Hepatocyte (in vitro differentiated cells): ENCODE results near the gene AKAP13. TPM values are rescaled to one million over a fixed set of nuclear protein-coding genes. Genes with fewer than 3 reads are reported as not detected.
"Not testable (repeated sequence)": the region's sequence is repeated elsewhere in the genome, so short reads cannot be mapped to it uniquely, and the experiment has no call there.

Experiments
- DNase-seq: peaks from one replicate; pipeline ENCODE4 v3.0.0-alpha.2; 2016; ENCODE audit warnings: low spot score
- H2AFZ ChIP-seq: fragments of 200-600 bp; sonication (generic); 2 replicates; pipeline ENCODE4 v1.6.0; 2016; ENCODE audit warnings: antibody characterized with exemption, mild to moderate bottlenecking
- H3K27ac ChIP-seq: fragments of 200-600 bp; sonication (generic); 2 replicates; pipeline ENCODE4 v1.5.1; 2016; ENCODE audit warnings: mild to moderate bottlenecking
- H3K27me3 ChIP-seq: fragments of 200-600 bp; sonication (generic); 2 replicates; pipeline ENCODE4 v1.6.1; 2016
- H3K36me3 ChIP-seq: fragments of 200-600 bp; sonication (generic); replicated peaks from 2 replicates; pipeline ENCODE4 v1.5.1; 2016; ENCODE audit warnings: low read depth; ENCODE audit not compliant: insufficient read depth
- H3K4me1 ChIP-seq: fragments of 200-600 bp; sonication (generic); 2 replicates; pipeline ENCODE4 v1.5.1; 2016; ENCODE audit warnings: mild to moderate bottlenecking, moderate library complexity; ENCODE audit not compliant: insufficient read depth
- H3K4me2 ChIP-seq: fragments of 200-600 bp; sonication (generic); 2 replicates; pipeline ENCODE4 v1.6.0; 2016
- H3K4me3 ChIP-seq: fragments of 200-600 bp; sonication (generic); 2 replicates; pipeline ENCODE4 v1.5.1; 2016; ENCODE audit warnings: mild to moderate bottlenecking
- H3K79me2 ChIP-seq: fragments of 200-600 bp; sonication (generic); 2 replicates; pipeline ENCODE4 v1.6.0; 2017; ENCODE audit warnings: mild to moderate bottlenecking
- H3K9me2 ChIP-seq: fragments of 200-600 bp; sonication (generic); replicated peaks from 2 replicates; pipeline ENCODE4 v1.6.0; 2017; ENCODE audit warnings: mild to moderate bottlenecking; ENCODE audit not compliant: insufficient read depth
- H3K9me3 ChIP-seq: fragments of 200-600 bp; sonication (generic); 2 replicates; pipeline ENCODE4 v1.5.1; 2016; ENCODE audit warnings: low read depth, mild to moderate bottlenecking
- H4K20me1 ChIP-seq: fragments of 200-600 bp; sonication (generic); 2 replicates; pipeline ENCODE4 v1.6.0; 2016; ENCODE audit warnings: mild to moderate bottlenecking; ENCODE audit not compliant: insufficient read depth, poor library complexity, severe bottlenecking
- EZH2 ChIP-seq: fragments of 200-600 bp; sonication (generic); IDR thresholded peaks from 2 replicates; pipeline ENCODE4 v1.6.1; 2016; ENCODE audit warnings: antibody characterized with exemption, mild to moderate bottlenecking, borderline replicate concordance
- EZH2phosphoT487 ChIP-seq: fragments of 200-600 bp; sonication (generic); IDR thresholded peaks from one replicate; pipeline ENCODE4 v1.6.1; 2018; ENCODE audit warnings: antibody characterized with exemption, mild to moderate bottlenecking, low read depth, moderate library complexity; ENCODE audit not compliant: unreplicated experiment, severe bottlenecking
- WGBS: methylation state at CpG from one replicate; pipeline ENCODE4 v1.1.6; 2016; ENCODE audit warnings: low lambda C conversion rate; ENCODE audit errors: missing lambda C conversion rate; 5-methylcytosine and 5-hydroxymethylcytosine counted together
- polyA plus RNA-seq: library from polyadenylated mRNA; unstranded; fragments of >200 nt; fragmentation: Nextera tagmentation; extraction: Ambion mirVana; gene quantifications from 2 replicates; pipeline ENCODE4 v1.2.1, GENCODE V29; 2016
- total RNA-seq: library from RNA; depleted of rRNA; stranded (reverse); fragments of >200 nt; gene quantifications from 2 replicates; pipeline ENCODE4 v1.2.3, GENCODE V29; 2014
- TF ChIP-seq, protein P1 (sequence below): fragments of 200-600 bp; sonication (generic); IDR thresholded peaks from 2 replicates; pipeline ENCODE4 v1.5.1; 2016; ENCODE audit warnings: antibody characterized with exemption, mild to moderate bottlenecking; ENCODE audit not compliant: poor library complexity

Gene AKAP13
- total and polyA plus RNA-seq, 2 experiments from 2014 or later, result 55.6 to 80.9 TPM

DNA sequence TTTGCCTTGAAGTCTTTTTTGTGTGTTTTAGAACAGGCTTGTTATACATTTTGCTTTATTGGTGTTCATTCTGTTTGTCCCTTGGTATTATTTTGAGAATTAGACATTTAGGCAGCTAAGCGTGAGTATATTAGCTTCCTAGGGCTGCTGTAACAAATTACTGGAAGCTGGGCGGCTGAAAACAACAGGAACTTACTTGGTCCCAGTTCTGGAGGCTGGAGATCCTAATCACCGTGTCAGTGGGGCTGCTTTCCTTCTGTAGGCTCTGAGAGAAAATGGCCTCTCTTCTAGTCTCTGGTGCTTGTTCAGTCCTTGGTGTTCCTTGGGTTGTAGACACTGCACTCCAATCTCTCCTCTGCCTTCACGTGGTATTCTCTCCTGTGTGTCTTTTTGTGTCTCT, 272.1 kb downstream of the AKAP13 start:
- Histone ChIP-seq H3K9me2 (no peaks in the 10 kb centered on the region), H3K27me3 (no peaks in the 10 kb centered on the region), H3K4me1 (no peaks in the 10 kb centered on the region), H3K27ac (no peak overlapping the region), H4K20me1 (no peaks in the 10 kb centered on the region), H3K4me3 (no peak overlapping the region), H3K9me3 (no peaks in the 10 kb centered on the region), H3K79me2 (peaks cover 18% of the 10 kb centered on the region), H2AFZ (no peak overlapping the region), H3K36me3 (no peaks in the 10 kb centered on the region), H3K4me2 (no peak overlapping the region)
- TF ChIP-seq EZH2, result no peak
- TF ChIP-seq, protein P1, sequence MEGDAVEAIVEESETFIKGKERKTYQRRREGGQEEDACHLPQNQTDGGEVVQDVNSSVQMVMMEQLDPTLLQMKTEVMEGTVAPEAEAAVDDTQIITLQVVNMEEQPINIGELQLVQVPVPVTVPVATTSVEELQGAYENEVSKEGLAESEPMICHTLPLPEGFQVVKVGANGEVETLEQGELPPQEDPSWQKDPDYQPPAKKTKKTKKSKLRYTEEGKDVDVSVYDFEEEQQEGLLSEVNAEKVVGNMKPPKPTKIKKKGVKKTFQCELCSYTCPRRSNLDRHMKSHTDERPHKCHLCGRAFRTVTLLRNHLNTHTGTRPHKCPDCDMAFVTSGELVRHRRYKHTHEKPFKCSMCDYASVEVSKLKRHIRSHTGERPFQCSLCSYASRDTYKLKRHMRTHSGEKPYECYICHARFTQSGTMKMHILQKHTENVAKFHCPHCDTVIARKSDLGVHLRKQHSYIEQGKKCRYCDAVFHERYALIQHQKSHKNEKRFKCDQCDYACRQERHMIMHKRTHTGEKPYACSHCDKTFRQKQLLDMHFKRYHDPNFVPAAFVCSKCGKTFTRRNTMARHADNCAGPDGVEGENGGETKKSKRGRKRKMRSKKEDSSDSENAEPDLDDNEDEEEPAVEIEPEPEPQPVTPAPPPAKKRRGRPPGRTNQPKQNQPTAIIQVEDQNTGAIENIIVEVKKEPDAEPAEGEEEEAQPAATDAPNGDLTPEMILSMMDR, result no peak
- TF ChIP-seq EZH2phosphoT487, result no peak
- DNase-seq, result no peak
- WGBS, result 89% methylated on average over 4 of the region's 4 CpGs

DNA sequence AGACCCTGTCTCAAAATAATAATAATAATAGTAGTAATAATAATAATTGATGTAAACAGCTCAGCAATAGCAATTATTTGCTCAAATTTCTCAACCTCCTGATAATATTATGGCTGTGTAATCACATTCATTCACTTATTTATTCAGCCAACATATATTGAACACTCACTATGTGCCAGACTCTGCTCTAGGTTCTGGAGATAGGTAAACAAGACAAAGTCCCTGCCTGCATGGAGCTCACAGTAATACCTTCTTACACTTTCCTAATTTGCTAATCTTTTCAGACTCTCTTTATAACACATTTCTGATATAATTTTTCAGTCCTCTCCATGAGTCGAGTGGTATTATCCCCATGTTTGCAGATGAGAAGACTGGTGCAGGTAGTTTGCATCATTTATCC, 276.7 kb downstream of the AKAP13 start:
- H3K9me2 ChIP-seq, result no peaks in the 10 kb centered on the region
- TF ChIP-seq EZH2 (no peak), EZH2phosphoT487 (no peak)
- TF ChIP-seq, protein P1, result no peak
- DNase-seq, result no peak
- no peaks in the 10 kb centered on the region for H3K27me3 ChIP-seq
- no peak overlapping the region for H3K27ac ChIP-seq
- no peak overlapping the region for H3K4me2 ChIP-seq
- 47% methylated on average over 1 of the region's 1 CpG for WGBS
- H4K20me1 ChIP-seq, result no peaks in the 10 kb centered on the region
- no peak overlapping the region for H2AFZ ChIP-seq
- H3K9me3 ChIP-seq, result no peaks in the 10 kb centered on the region
- H3K4me3 ChIP-seq, result no peak overlapping the region
- H3K4me1 ChIP-seq, result no peaks in the 10 kb centered on the region
- peaks cover 3% of the 10 kb centered on the region for H3K79me2 ChIP-seq
- no peaks in the 10 kb centered on the region for H3K36me3 ChIP-seq

DNA sequence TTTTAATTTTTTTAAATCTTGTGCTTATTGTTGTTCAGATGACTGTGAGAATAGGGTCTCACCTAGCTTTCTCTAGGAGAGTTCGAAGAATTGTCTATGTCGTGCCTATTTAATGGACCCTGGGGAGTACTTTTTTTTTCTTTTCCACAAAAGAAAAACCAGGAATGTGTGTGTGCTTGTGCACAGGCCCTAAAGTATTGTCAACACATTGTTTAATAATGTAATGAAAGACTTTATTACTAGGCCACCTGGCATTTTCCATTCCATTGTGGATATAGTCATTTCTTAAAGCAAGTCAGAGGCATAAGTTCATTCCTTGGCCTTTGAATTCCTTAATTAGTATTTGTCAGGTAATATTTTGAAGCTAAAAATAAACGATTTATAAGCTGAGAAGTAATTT, 278.4 kb downstream of the AKAP13 start:
- Histone ChIP-seq H3K4me1 (no peaks in the 10 kb centered on the region), H3K27ac (no peak overlapping the region), H2AFZ (no peak overlapping the region), H3K36me3 (no peaks in the 10 kb centered on the region), H3K4me3 (no peak overlapping the region), H3K9me3 (no peaks in the 10 kb centered on the region), H3K4me2 (no peak overlapping the region), H3K79me2 (peaks cover 3% of the 10 kb centered on the region), H3K27me3 (no peaks in the 10 kb centered on the region), H4K20me1 (no peaks in the 10 kb centered on the region), H3K9me2 (no peaks in the 10 kb centered on the region)
- TF ChIP-seq EZH2phosphoT487 (no peak), EZH2 (no peak)
- TF ChIP-seq, protein P1, result no peak
- WGBS, result 68% methylated on average over 3 of the region's 3 CpGs
- DNase-seq, result no peak

DNA sequence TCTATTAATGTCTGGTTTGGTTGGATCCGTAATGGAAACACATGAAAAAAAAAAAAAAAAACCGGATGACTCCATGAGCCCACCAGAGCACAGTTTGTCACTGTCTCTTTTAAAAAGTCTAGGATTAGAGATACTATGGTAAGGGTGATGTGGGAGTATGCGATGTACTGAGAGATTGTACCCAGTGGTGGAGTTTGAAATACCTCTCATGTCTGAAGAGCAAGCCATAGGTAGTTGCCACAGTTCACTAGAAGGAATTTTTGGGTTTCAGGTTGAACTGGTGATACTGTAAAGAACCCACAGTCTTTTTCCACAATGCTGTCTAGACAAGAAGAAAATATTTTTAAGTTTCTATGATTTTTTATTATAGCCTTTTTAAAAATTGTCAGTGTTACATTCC, 281.5 kb downstream of the AKAP13 start:
- no peaks in the 10 kb centered on the region for H3K9me2 ChIP-seq
- DNase-seq, result no peak
- peaks cover 1% of the 10 kb centered on the region for H3K4me1 ChIP-seq
- no peaks in the 10 kb centered on the region for H3K9me3 ChIP-seq
- 97% methylated on average over 3 of the region's 3 CpGs for WGBS
- no peak overlapping the region for H2AFZ ChIP-seq
- H3K36me3 ChIP-seq, result no peaks in the 10 kb centered on the region
- no peak overlapping the region for H3K4me3 ChIP-seq
- H3K27ac ChIP-seq, result no peak overlapping the region
- no peaks in the 10 kb centered on the region for H3K79me2 ChIP-seq
- TF ChIP-seq, protein P1, result no peak
- no peak for TF ChIP-seq EZH2
- no peak for TF ChIP-seq EZH2phosphoT487
- H3K4me2 ChIP-seq, result no peak overlapping the region
- H3K27me3 ChIP-seq, result no peaks in the 10 kb centered on the region
- H4K20me1 ChIP-seq, result no peaks in the 10 kb centered on the region

DNA sequence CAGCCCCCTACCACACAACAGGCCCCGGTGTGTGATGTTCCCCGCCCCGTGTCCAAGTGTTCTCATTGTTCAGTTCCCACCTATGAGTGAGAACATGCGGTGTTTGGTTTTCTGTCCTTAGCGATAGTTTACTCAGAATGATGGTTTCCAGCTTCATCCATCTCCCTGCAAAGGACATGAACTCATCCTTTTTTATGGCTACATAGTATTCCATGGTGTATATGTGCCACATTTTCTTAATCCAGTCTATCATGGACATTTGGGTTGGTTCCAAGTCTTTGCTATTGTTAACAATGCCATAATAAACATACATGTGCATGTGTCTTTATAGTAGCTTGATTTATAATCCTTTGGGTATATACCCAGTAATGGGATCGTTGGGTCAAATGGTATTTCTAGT, 285.3 kb downstream of the AKAP13 start:
- not testable (repeated sequence) for H3K36me3 ChIP-seq, H2AFZ ChIP-seq, H3K27ac ChIP-seq, H3K4me2 ChIP-seq, H3K27me3 ChIP-seq, H3K79me2 ChIP-seq, H3K9me3 ChIP-seq, H4K20me1 ChIP-seq, DNase-seq, H3K9me2 ChIP-seq, H3K4me3 ChIP-seq
- H3K4me1 ChIP-seq, result peaks cover 15% of the 10 kb centered on the region
- WGBS, result 98% methylated on average over 6 of the region's 6 CpGs
